Endothelial cell of umbilical vein (primary cell): ENCODE measurements around the gene KIZ.

Experiments used
- CTCF ChIP-seq, 2 donors: IDR thresholded peaks; 1 replicate in 1 of 2; 2 replicates in 1 of 2; pipeline ENCODE4 v1.5.1; 2011; ENCODE audit warnings: low read length in 2 of 2, mild to moderate bottlenecking in 2 of 2, moderate library complexity in 2 of 2, control low read depth in 1 of 2, inconsistent platforms in 1 of 2, low read depth in 1 of 2; ENCODE audit not compliant: insufficient read depth in 1 of 2; ENCODE audit errors: extremely low read depth in 1 of 2
- MAX ChIP-seq: IDR thresholded peaks from 2 replicates; pipeline ENCODE4 v1.6.1; 2011; ENCODE audit not compliant: insufficient read depth, insufficient read length
- MYC ChIP-seq: IDR thresholded peaks from one replicate; pipeline ENCODE4 v1.6.1; 2011; ENCODE audit warnings: mild to moderate bottlenecking, low read depth, low read length
- POLR2A ChIP-seq: IDR thresholded peaks from 2 replicates; pipeline ENCODE4 v1.6.1; 2012; ENCODE audit warnings: low read depth, mild to moderate bottlenecking, control low read depth, low read length
- POLR2AphosphoS5 ChIP-seq: IDR thresholded peaks from 2 replicates; pipeline ENCODE4 v1.6.1; 2012; ENCODE audit warnings: low read depth, mild to moderate bottlenecking, control low read depth, low read length, moderate library complexity; ENCODE audit not compliant: insufficient read depth

GRCh38 chr20:21166801-21167200, 40.9 kb downstream of the KIZ start:
- TF ChIP-seq CTCF (IDR thresholded peaks at IDR 0.05; ENCODE audit: extremely low read depth in 1 of 2, insufficient read depth in 1 of 2, low read depth in 1 of 2, low read length in 2 of 2): no peak
- TF ChIP-seq MAX: no peak
- TF ChIP-seq POLR2AphosphoS5: no peak
- TF ChIP-seq POLR2A: no peak
- no peak for TF ChIP-seq MYC
